ENCODE results near the gene TTC33. TPM values are rescaled to one million over a fixed set of nuclear protein-coding genes. Genes with fewer than 3 reads are reported as not detected.

Gene TTC33
- polyA plus RNA-seq, 1 donor from 2014 or later: 73.5 TPM

DNA sequence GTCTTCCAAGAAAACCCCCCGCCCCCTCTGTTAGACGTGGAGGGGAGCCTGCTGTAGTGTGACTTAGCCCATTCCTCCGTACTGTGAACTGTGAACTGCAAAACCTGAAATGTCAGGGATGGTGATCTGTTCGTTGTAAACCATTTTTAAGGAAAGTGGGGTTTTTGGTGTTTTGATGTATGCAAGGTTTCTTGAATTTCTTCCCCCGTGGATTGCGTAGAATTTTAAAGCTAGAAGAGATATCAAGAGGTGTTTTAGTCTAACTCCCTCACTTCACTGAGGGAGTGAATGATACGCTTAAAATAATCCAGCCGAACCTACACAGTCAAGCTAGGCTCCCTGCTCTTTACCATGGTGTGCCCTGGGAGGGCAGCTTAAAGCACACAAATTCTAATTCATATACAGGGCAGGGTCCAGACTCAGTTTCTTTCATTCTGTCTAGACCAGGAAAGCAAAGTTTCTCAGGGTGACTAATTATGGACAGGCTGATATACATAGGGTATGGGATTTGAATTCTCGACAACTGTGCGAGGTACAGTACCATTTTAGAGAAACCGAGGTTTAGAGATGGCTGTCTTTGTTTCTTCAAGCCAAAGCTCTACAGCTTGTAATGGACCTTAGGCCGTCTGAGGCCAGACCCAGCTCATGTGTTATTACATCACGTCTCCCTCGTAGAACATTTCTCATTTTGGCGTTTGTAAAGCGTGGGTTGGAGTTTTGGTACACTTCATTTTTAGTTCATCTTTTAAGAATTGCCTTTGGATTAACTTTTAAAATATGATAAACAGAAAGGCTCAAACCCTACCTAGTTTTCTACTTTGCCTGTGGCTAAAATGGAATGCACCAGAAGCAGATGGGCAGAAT lies 73.4 kb downstream of the TTC33 start:
- Histone ChIP-seq H3K79me2 (replicated peaks; ENCODE audit: insufficient read depth, low read length) (no peaks in the 10 kb centered on the region), H4K20me1 (ENCODE audit: insufficient read depth) (no peaks in the 10 kb centered on the region), H2AFZ (ENCODE audit: low read depth, low read length) (no peak overlapping the region), H3K27ac (ENCODE audit: low read length) (no peak overlapping the region), H3K4me2 (ENCODE audit: low read length) (no peak overlapping the region), H3K9me3 (ENCODE audit: low read length) (peaks cover 5% of the 10 kb centered on the region), H3K9ac (ENCODE audit: low read length) (no peak overlapping the region), H3K4me3 (ENCODE audit: low read length) (peak overlapping the region; percentile 74), H3F3A (ENCODE audit: insufficient read depth, low read length, poor library complexity, severe bottlenecking) (no peaks in the 10 kb centered on the region), H3K9me2 (ENCODE audit: insufficient read depth, low read length) (no peaks in the 10 kb centered on the region), H3K36me3 (ENCODE audit: insufficient read depth, low read length) (no peaks in the 10 kb centered on the region), H3K27me3 (ENCODE audit: insufficient read depth, low read depth, low read length) (peaks cover 54% of the 10 kb centered on the region)
- no peak for TF ChIP-seq SMC3 (conservative IDR thresholded peaks at IDR 0.05; ENCODE audit: poor library complexity)
- no peak for TF ChIP-seq EZH2 (IDR thresholded peaks at IDR 0.05; ENCODE audit: borderline replicate concordance, insufficient read depth, low read length, poor library complexity, severe bottlenecking)

DNA sequence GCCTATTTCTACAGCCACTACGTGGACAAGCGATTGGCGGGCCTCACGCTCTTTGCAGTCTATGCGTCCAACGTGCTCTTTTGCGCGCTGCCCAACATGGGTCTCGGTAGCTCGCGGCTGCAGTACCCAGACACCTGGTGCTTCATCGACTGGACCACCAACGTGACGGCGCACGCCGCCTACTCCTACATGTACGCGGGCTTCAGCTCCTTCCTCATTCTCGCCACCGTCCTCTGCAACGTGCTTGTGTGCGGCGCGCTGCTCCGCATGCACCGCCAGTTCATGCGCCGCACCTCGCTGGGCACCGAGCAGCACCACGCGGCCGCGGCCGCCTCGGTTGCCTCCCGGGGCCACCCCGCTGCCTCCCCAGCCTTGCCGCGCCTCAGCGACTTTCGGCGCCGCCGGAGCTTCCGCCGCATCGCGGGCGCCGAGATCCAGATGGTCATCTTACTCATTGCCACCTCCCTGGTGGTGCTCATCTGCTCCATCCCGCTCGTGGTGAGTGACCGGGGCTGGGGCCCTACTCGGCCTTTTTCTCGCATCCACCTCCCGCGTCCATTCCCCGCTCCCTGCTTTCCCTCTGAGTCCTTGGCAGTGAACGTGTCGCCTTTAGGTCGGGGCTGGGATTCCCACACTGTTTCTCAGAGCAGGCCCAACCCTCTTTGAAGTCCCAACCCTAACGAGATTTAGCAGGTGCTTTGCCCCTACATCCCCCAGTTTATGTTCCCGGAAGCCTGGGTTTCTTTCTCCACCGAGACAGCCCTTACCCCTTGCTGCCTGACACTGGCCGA lies 74.2 kb downstream of the TTC33 start:
- Histone ChIP-seq H4K20me1 (ENCODE audit: insufficient read depth) (no peaks in the 10 kb centered on the region), H3K27ac (ENCODE audit: low read length) (no peak overlapping the region), H3K4me2 (ENCODE audit: low read length) (no peak overlapping the region), H3K9ac (ENCODE audit: low read length) (no peak overlapping the region), H3K27me3 (ENCODE audit: insufficient read depth, low read depth, low read length) (peaks cover 54% of the 10 kb centered on the region), H3K4me3 (ENCODE audit: low read length) (peak overlapping the region; percentile 74), H3K36me3 (ENCODE audit: insufficient read depth, low read length) (no peaks in the 10 kb centered on the region), H3K9me3 (ENCODE audit: low read length) (peaks cover 5% of the 10 kb centered on the region), H3K9me2 (ENCODE audit: insufficient read depth, low read length) (no peaks in the 10 kb centered on the region), H3F3A (ENCODE audit: insufficient read depth, low read length, poor library complexity, severe bottlenecking) (no peaks in the 10 kb centered on the region), H3K79me2 (replicated peaks; ENCODE audit: insufficient read depth, low read length) (no peaks in the 10 kb centered on the region), H2AFZ (ENCODE audit: low read depth, low read length) (no peak overlapping the region)
- no peak for TF ChIP-seq EP300 (conservative IDR thresholded peaks at IDR 0.05; ENCODE audit: poor library complexity, severe bottlenecking)
- TF ChIP-seq, protein P1, sequence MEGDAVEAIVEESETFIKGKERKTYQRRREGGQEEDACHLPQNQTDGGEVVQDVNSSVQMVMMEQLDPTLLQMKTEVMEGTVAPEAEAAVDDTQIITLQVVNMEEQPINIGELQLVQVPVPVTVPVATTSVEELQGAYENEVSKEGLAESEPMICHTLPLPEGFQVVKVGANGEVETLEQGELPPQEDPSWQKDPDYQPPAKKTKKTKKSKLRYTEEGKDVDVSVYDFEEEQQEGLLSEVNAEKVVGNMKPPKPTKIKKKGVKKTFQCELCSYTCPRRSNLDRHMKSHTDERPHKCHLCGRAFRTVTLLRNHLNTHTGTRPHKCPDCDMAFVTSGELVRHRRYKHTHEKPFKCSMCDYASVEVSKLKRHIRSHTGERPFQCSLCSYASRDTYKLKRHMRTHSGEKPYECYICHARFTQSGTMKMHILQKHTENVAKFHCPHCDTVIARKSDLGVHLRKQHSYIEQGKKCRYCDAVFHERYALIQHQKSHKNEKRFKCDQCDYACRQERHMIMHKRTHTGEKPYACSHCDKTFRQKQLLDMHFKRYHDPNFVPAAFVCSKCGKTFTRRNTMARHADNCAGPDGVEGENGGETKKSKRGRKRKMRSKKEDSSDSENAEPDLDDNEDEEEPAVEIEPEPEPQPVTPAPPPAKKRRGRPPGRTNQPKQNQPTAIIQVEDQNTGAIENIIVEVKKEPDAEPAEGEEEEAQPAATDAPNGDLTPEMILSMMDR (IDR thresholded peaks at IDR 0.05; ENCODE audit: poor library complexity, severe bottlenecking): no peak

DNA sequence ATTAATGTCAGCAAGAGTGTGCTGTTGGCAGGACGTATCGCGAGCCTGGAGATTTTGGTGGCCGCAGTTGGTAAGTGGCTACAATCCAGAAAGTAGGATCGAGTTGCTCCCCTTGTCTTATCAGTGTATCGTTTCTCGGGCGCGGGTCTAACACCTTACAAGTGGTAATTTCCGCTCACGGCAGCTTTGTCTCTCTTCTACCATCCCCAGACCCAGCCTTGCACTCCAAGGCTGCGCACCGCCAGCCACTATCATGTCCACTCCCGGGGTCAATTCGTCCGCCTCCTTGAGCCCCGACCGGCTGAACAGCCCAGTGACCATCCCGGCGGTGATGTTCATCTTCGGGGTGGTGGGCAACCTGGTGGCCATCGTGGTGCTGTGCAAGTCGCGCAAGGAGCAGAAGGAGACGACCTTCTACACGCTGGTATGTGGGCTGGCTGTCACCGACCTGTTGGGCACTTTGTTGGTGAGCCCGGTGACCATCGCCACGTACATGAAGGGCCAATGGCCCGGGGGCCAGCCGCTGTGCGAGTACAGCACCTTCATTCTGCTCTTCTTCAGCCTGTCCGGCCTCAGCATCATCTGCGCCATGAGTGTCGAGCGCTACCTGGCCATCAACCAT lies 74.9 kb downstream of the TTC33 start:
- TF ChIP-seq, protein P1 (IDR thresholded peaks at IDR 0.05; ENCODE audit: poor library complexity, severe bottlenecking): peak; percentile 0
- TF ChIP-seq POLR2AphosphoS5 (IDR thresholded peaks at IDR 0.05): no peak
- Histone ChIP-seq H3K9me2 (ENCODE audit: insufficient read depth, low read length) (no peaks in the 10 kb centered on the region), H3K4me2 (ENCODE audit: low read length) (no peak overlapping the region), H3K9ac (ENCODE audit: low read length) (no peak overlapping the region), H3K36me3 (ENCODE audit: insufficient read depth, low read length) (no peaks in the 10 kb centered on the region), H3K9me3 (ENCODE audit: low read length) (peaks cover 5% of the 10 kb centered on the region), H3K79me2 (replicated peaks; ENCODE audit: insufficient read depth, low read length) (no peaks in the 10 kb centered on the region), H4K20me1 (ENCODE audit: insufficient read depth) (no peaks in the 10 kb centered on the region), H3F3A (ENCODE audit: insufficient read depth, low read length, poor library complexity, severe bottlenecking) (no peaks in the 10 kb centered on the region), H3K4me3 (ENCODE audit: low read length) (peak overlapping the region; percentile 74), H3K27ac (ENCODE audit: low read length) (no peak overlapping the region), H2AFZ (ENCODE audit: low read depth, low read length) (no peak overlapping the region), H3K27me3 (ENCODE audit: insufficient read depth, low read depth, low read length) (peaks cover 54% of the 10 kb centered on the region)

Measured in neural cell (in vitro differentiated cells).